ENCODE measurements around the gene PCDHGA12. TPM values are rescaled to one million over a fixed set of nuclear protein-coding genes. Genes with fewer than 3 reads are reported as not detected.
"Not testable (repeated sequence)": the region's sequence is repeated elsewhere in the genome, so short reads cannot be mapped to it uniquely, and the experiment has no call there.

Gene PCDHGA12
- total RNA-seq, 1 experiment from 2014 or later, result 0.11 TPM

DNA sequence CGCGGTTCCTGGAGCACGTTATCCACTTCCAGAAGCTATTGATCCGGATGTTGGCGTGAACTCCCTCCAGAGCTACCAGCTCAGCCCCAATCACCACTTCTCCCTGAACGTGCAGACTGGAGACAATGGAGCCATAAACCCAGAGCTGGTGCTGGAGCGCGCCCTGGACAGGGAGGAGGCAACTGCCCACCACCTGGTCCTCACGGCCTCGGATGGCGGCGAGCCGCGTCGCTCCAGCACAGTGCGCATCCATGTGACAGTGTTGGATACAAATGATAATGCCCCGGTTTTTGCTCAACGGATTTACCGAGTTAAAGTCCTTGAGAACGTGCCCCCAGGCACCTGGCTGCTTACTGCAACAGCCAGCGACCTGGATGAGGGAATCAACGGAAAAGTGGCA, 26.9 kb upstream of the PCDHGA12 start:
- TF ChIP-seq EZH2 (IDR thresholded peaks at IDR 0.05; ENCODE audit: low read length, unreplicated experiment) (no peak), EZH2phosphoT487 (IDR thresholded peaks at IDR 0.05; ENCODE audit: borderline replicate concordance, low read length) (no peak)
- TF ChIP-seq, protein P1, sequence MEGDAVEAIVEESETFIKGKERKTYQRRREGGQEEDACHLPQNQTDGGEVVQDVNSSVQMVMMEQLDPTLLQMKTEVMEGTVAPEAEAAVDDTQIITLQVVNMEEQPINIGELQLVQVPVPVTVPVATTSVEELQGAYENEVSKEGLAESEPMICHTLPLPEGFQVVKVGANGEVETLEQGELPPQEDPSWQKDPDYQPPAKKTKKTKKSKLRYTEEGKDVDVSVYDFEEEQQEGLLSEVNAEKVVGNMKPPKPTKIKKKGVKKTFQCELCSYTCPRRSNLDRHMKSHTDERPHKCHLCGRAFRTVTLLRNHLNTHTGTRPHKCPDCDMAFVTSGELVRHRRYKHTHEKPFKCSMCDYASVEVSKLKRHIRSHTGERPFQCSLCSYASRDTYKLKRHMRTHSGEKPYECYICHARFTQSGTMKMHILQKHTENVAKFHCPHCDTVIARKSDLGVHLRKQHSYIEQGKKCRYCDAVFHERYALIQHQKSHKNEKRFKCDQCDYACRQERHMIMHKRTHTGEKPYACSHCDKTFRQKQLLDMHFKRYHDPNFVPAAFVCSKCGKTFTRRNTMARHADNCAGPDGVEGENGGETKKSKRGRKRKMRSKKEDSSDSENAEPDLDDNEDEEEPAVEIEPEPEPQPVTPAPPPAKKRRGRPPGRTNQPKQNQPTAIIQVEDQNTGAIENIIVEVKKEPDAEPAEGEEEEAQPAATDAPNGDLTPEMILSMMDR (conservative IDR thresholded peaks at IDR 0.05; ENCODE audit: low read depth, low read length), result no peak
- CTCF ChIA-PET, result no interaction called here
- DNase-seq (no peak), ATAC-seq (no peak)
- peaks cover 9% of the 10 kb centered on the region; the same call in 1 of the 2 replicates for H3K36me3 ChIP-seq (ENCODE audit: low read depth, low read length)
- no peaks in the 10 kb centered on the region for H3K4me1 ChIP-seq (ENCODE audit: insufficient read depth, low read length)
- no peaks in the 10 kb centered on the region for H3F3A ChIP-seq (ENCODE audit: low read length, unreplicated experiment)
- H3K9me2 ChIP-seq (replicated peaks; ENCODE audit: low read length), result no peaks in the 10 kb centered on the region
- no peaks in the 10 kb centered on the region for H3K27me3 ChIP-seq (ENCODE audit: low read length)
- peaks cover 14% of the 10 kb centered on the region; the same call in 1 of the 2 replicates for H3K9me3 ChIP-seq (ENCODE audit: low read length)
- no peak overlapping the region for H2AFZ ChIP-seq (ENCODE audit: low read length)
- H3K4me2 ChIP-seq (ENCODE audit: low read length), result no peak overlapping the region
- no peak overlapping the region for H3K9ac ChIP-seq (ENCODE audit: low read length)
- intact Hi-C loops (cut with micrococcal nuclease), result no loop called here
- no peaks in the 10 kb centered on the region for H3K79me2 ChIP-seq (ENCODE audit: low read length)
- H3K4me3 ChIP-seq (ENCODE audit: low read length), result no peak overlapping the region
- H3K27ac ChIP-seq (ENCODE audit: low read length), result no peak overlapping the region
- H4K20me1 ChIP-seq (ENCODE audit: low read length), result no peaks in the 10 kb centered on the region
- POLR2A ChIA-PET (ENCODE audit: unreplicated experiment), result no interaction called here
- BruUV-seq (replicated peaks), result no TSS peak

DNA sequence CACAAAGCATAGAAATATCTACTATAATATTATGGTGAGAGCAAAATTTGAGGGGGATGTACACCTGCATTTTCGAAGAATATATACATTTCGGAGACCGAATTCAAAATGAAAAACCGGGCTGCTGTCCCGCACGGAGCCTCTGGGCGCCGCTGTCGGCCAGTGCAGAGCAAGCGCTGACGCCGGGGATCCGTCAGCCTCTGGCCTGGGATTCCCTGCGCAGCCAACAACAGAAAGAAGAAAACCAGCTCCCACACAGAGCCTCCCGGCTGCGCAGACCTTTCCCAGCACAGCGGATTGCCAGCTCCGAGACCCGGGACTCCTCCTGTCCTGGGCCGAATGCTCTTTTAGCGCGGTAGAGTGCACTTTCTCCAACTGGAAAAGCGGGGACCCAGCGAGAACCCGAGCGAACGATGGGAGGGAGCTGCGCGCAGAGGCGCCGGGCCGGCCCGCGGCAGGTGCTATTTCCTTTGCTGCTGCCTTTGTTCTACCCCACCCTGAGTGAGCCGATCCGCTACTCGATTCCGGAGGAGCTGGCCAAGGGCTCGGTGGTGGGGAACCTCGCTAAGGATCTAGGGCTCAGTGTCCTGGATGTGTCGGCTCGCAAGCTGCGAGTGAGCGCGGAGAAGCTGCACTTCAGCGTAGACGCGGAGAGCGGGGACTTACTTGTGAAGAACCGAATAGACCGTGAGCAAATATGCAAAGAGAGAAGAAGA, 22.4 kb upstream of the PCDHGA12 start, which contains the start of gene PCDHGB6:
Gene PCDHGB6 (plus strand): TSS at position 232 of the 716 bp plus-strand sequence. CDS start 182 bp downstream, at position 414.
- CTCF ChIA-PET; POLR2A ChIA-PET (ENCODE audit: unreplicated experiment); H3K36me3 ChIP-seq (ENCODE audit: low read depth, low read length); ATAC-seq; DNase-seq; H3K27me3 ChIP-seq (ENCODE audit: low read length); H3K4me2 ChIP-seq (ENCODE audit: low read length); H3K9ac ChIP-seq (ENCODE audit: low read length); H3K27ac ChIP-seq (ENCODE audit: low read length); H3F3A ChIP-seq (ENCODE audit: low read length, unreplicated experiment); BruUV-seq (replicated peaks); intact Hi-C loops (cut with micrococcal nuclease); H3K9me2 ChIP-seq (replicated peaks; ENCODE audit: low read length); H3K4me3 ChIP-seq (ENCODE audit: low read length); H3K79me2 ChIP-seq (ENCODE audit: low read length); H3K4me1 ChIP-seq (ENCODE audit: insufficient read depth, low read length); H2AFZ ChIP-seq (ENCODE audit: low read length); H4K20me1 ChIP-seq (ENCODE audit: low read length): not testable (repeated sequence)
- H3K9me3 ChIP-seq (ENCODE audit: low read length), result 0 out of 2 replicates have a peak, but pooled peaks cover 11% of the 10 kb centered on the region

DNA sequence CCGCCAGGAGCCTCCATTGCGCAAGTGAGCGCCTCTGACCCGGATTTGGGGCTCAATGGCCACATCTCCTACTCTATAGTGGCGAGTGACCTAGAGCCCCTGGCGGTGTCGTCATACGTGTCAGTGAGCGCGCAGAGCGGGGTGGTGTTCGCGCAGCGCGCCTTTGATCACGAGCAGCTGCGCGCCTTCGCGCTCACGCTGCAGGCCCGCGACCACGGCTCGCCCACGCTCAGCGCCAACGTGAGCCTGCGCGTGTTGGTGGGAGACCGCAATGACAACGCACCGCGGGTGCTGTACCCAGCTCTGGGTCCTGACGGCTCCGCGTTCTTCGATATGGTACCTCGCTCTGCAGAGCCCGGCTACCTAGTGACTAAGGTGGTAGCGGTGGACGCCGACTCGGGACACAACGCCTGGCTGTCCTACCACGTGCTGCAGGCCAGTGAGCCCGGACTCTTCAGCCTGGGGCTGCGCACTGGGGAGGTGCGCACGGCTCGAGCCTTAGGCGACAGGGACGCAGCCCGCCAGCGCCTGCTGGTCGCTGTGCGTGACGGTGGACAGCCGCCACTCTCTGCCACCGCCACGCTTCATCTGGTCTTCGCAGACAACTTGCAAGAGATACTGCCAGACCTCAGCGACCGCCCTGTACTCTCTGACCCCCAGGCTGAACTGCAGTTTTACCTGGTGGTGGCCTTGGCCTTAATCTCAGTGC, 20.6 kb upstream of the PCDHGA12 start:
- Histone ChIP-seq H3K27ac (ENCODE audit: low read length) (no peak overlapping the region), H3K4me2 (ENCODE audit: low read length) (no peak overlapping the region), H3K79me2 (ENCODE audit: low read length) (no peaks in the 10 kb centered on the region), H3K9me2 (replicated peaks; ENCODE audit: low read length) (no peaks in the 10 kb centered on the region), H3K9me3 (ENCODE audit: low read length) (0 out of 2 replicates have a peak, but pooled peaks cover 11% of the 10 kb centered on the region), H3K4me1 (ENCODE audit: insufficient read depth, low read length) (no peaks in the 10 kb centered on the region), H2AFZ (ENCODE audit: low read length) (no peak overlapping the region), H4K20me1 (ENCODE audit: low read length) (no peaks in the 10 kb centered on the region), H3F3A (ENCODE audit: low read length, unreplicated experiment) (no peaks in the 10 kb centered on the region), H3K27me3 (ENCODE audit: low read length) (no peaks in the 10 kb centered on the region), H3K9ac (ENCODE audit: low read length) (no peak overlapping the region), H3K4me3 (ENCODE audit: low read length) (no peak overlapping the region), H3K36me3 (ENCODE audit: low read depth, low read length) (peaks cover 6% of the 10 kb centered on the region; the same call in 1 of the 2 replicates)
- POLR2A ChIA-PET (ENCODE audit: unreplicated experiment), result no interaction called here
- DNase-seq (no peak), ATAC-seq (no peak)
- CTCF ChIA-PET, result no interaction called here
- TF ChIP-seq EZH2 (IDR thresholded peaks at IDR 0.05; ENCODE audit: low read length, unreplicated experiment), result no peak
- TF ChIP-seq, protein P1 (conservative IDR thresholded peaks at IDR 0.05; ENCODE audit: low read depth, low read length), result no peak
- no TSS peak for BruUV-seq (replicated peaks)
- intact Hi-C loops (cut with micrococcal nuclease), result no loop called here

Measured in PC-3 (cell line).